Fibroblast of skin of abdomen (primary cell): ENCODE measurements around the gene UTP3. TPM values are rescaled to one million over a fixed set of nuclear protein-coding genes. Genes with fewer than 3 reads are reported as not detected.
"Not testable (repeated sequence)": the region's sequence is repeated elsewhere in the genome, so short reads cannot be mapped to it uniquely, and the experiment has no call there.

ENCODE experiments used
- DNase-seq: peaks from one replicate; pipeline ENCODE4 v3.0.0-alpha.2; 2013
- polyA plus RNA-seq, 2 experiments: library from polyadenylated mRNA; unstranded; fragments of 120-200 nt; gene quantifications; one replicate each; pipeline ENCODE4 v1.2.1, GENCODE V29; 2013; ENCODE audit not compliant: insufficient read length in 2 of 2

UTP3 gene
- polyA plus RNA-seq (2013, experiment 1 of 2; ENCODE audit: insufficient read length) = 28.6 TPM
- polyA plus RNA-seq (2013, experiment 2 of 2; ENCODE audit: insufficient read length) = 27.5 TPM

GRCh38 chr4:70687821-70688794, at the start of gene UTP3:
Gene UTP3 (plus strand): TSS chr4:70688532. CDS start chr4:70688678, 146 bp downstream.
- DNase-seq = peak; percentile 99

- DNase-seq = no peak
Observed at GRCh38 chr4:70640192-70640591, 48.1 kb upstream of the UTP3 start.

GRCh38 chr4:70650741-70651140, 37.6 kb upstream of the UTP3 start:
- not testable (repeated sequence) for DNase-seq

GRCh38 chr4:70651864-70652506, 36.3 kb upstream of the UTP3 start:
- DNase-seq = peak; percentile 35

- DNase-seq = peak; percentile 31
Observed at GRCh38 chr4:70654605-70655011, 33.7 kb upstream of the UTP3 start.

GRCh38 chr4:70657326-70657725, 31.0 kb upstream of the UTP3 start:
- no peak for DNase-seq

- no peak for DNase-seq
Observed at GRCh38 chr4:70658418-70658817, 29.9 kb upstream of the UTP3 start.

GRCh38 chr4:70660106-70660505, 28.2 kb upstream of the UTP3 start:
- no peak for DNase-seq

- DNase-seq = not testable (repeated sequence)
Observed at GRCh38 chr4:70661309-70661922, 26.9 kb upstream of the UTP3 start.

GRCh38 chr4:70666369-70666768, 22.0 kb upstream of the UTP3 start, which contains the start of gene JCHAIN:
Gene JCHAIN (minus strand): TSS chr4:70666508. CDS start chr4:70666490, 18 bp downstream.
- no peak for DNase-seq

- DNase-seq = peak; percentile 54
Observed at GRCh38 chr4:70667740-70668535, 20.4 kb upstream of the UTP3 start.

- DNase-seq = peak; percentile 52
Observed at GRCh38 chr4:70670332-70671014, 17.9 kb upstream of the UTP3 start.

- DNase-seq = no peak
Observed at GRCh38 chr4:70671091-70671490, 17.2 kb upstream of the UTP3 start.

- no peak for DNase-seq
Observed at GRCh38 chr4:70674191-70674590, 14.1 kb upstream of the UTP3 start.

- DNase-seq = no peak
Observed at GRCh38 chr4:70674731-70675130, 13.6 kb upstream of the UTP3 start.

- no peak for DNase-seq
Observed at GRCh38 chr4:70676554-70677090, 11.7 kb upstream of the UTP3 start.

GRCh38 chr4:70678383-70678999, 9.8 kb upstream of the UTP3 start:
- no peak for DNase-seq

GRCh38 chr4:70680934-70681333, 7.4 kb upstream of the UTP3 start:
- no peak for DNase-seq

GRCh38 chr4:70681704-70682103, 6.6 kb upstream of the UTP3 start:
- no peak for DNase-seq

GRCh38 chr4:70682142-70682541, 6.2 kb upstream of the UTP3 start:
- not testable (repeated sequence) for DNase-seq

- no peak for DNase-seq
Observed at GRCh38 chr4:70687392-70687791, 940 bp upstream of the UTP3 start.
